Forelimb muscle (tissue), 1 donor: ENCODE results near the gene AFDN. TPM values are rescaled to one million over a fixed set of nuclear protein-coding genes. Genes with fewer than 3 reads are reported as not detected.

ENCODE experiments used
- DNase-seq: peaks from one replicate; pipeline ENCODE4 v3.0.0-alpha.2; 2013; ENCODE audit warnings: low read depth
- polyA plus RNA-seq: library from polyadenylated mRNA; unstranded; fragments of 120-200 nt; gene quantifications from one replicate; pipeline ENCODE4 v1.2.1, GENCODE V29; 2013; ENCODE audit not compliant: insufficient read length

Gene AFDN
- polyA plus RNA-seq, 1 donor = 45.7 TPM

GRCh38 chr6:167979436-167980139 lies 152.9 kb downstream of the AFDN start:
- DNase-seq = no peak

DNA sequence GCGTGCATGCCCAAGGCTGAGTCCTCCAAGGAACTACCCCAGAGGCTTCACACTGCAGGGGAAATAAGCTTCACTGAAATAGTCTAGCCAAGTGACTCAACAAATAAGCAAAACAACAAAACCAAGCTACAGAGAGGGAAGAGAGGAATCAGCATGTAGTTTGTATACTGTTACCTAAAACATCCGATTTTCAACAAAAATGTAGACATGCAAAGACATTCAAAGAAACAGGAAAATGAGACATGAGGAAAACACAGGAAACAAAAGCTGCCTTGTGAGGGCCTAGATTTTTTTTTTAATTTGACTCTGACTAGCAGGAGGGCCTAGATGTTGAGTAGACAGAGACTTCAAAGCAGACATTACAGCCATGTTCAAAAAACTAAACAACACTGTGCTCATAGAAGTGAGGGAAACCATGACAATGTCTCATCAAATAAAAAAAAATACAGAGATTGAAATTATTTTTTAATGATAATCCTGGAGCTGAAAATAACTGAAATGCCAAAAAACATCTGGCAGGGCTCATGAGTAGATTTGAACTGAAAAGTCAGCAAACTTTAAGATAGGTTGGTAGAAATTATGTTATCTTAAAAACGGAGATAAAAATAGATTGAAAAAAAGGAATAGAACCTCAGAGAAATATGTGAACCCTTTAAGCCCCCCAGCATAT lies 154.3 kb downstream of the AFDN start:
- DNase-seq = no peak

GRCh38 chr6:167981916-167982462 lies 155.3 kb downstream of the AFDN start:
- DNase-seq = no peak

- no peak for DNase-seq
Observed at GRCh38 chr6:167984144-167984719, 157.5 kb downstream of the AFDN start.

GRCh38 chr6:167984876-167985604 lies 158.3 kb downstream of the AFDN start:
- DNase-seq = no peak

DNA sequence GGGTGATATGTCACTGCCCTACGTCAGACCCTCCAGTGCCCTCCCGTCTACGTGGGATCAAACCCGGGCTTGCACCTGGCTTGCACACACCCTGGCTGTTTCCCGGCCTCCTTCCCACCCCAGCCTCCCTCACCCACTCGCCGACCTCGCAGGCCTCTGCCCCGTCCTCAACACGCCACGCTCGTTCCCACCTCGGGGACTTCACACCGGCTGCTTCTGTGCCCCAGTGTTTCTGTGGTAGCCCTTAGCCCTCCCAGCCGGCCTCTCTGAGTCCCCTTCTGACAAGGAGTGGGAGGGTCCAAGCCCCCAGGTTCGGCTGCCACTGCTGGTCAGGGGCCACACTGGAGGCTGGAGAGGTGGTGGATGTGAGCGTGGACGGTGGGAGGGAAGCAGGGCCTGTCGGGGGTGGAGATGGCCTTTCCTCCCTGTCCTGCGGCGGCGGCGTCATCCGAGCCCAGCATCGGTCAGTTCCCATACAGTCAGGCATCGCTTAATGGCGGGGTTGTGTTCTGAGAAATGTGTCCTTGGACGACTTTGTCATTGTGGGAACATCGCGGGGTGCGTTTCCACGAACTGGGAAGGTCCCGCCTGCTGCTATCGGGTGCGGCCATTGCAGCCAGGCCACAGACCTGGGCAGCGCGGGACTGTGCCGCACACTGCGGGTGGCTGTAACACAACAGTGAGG lies 159.3 kb downstream of the AFDN start:
- no peak for DNase-seq

DNA sequence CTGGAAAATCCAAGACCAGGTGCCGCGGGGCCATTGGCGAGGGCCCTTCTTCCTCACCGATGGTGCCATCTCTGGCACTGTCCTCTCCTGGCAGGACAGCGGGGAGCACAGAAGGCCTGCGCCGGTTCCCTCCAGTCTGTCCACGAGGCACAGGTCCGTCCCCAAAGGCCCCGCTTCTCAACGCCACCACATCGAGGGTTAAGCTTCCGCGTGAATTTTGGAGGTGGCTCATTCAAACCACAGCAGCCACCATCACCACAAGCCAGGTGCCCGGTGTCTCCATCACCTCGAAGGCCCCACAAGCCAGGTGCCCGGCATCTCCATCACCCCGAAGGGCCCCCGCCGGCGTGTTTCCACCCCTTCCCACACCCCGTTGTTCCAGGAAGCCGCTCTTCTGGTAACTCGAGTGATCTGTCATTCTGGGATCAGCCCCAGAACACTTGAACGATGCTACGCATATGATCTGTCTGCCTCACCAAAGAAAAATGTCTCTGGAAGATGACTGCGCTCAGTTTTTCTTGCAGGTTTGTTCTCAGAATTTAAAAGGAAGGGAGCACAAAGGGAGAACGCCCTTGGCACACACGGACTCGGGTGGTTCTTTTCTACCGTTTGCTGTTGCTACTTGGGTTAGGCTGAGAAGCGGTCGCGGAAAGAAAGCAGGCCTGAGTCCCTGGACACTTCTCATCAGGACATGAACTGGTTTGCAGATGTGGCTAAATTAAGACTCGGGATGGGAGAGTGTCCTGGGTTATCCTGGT lies 160.9 kb downstream of the AFDN start:
- no peak for DNase-seq

DNA sequence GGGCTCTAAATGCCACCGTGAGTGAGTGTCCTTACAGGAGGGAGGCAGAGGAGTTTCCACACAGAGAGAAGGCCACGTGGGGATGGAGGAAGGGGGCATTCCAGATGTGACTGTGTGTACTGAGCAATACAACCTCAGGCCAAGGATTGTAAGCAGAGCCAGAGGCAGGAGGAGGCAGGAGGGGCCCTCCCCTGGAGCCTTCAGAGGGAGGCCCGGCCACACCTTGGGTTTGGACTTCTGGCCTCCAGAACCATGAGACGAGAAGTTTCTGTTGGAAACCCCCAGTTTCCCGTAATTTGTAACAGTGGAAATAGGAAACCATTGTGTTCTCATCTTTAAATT lies 161.4 kb downstream of the AFDN start:
- DNase-seq = no peak

- DNase-seq = no peak
Observed at GRCh38 chr6:167988945-167989841, 162.5 kb downstream of the AFDN start.

DNA sequence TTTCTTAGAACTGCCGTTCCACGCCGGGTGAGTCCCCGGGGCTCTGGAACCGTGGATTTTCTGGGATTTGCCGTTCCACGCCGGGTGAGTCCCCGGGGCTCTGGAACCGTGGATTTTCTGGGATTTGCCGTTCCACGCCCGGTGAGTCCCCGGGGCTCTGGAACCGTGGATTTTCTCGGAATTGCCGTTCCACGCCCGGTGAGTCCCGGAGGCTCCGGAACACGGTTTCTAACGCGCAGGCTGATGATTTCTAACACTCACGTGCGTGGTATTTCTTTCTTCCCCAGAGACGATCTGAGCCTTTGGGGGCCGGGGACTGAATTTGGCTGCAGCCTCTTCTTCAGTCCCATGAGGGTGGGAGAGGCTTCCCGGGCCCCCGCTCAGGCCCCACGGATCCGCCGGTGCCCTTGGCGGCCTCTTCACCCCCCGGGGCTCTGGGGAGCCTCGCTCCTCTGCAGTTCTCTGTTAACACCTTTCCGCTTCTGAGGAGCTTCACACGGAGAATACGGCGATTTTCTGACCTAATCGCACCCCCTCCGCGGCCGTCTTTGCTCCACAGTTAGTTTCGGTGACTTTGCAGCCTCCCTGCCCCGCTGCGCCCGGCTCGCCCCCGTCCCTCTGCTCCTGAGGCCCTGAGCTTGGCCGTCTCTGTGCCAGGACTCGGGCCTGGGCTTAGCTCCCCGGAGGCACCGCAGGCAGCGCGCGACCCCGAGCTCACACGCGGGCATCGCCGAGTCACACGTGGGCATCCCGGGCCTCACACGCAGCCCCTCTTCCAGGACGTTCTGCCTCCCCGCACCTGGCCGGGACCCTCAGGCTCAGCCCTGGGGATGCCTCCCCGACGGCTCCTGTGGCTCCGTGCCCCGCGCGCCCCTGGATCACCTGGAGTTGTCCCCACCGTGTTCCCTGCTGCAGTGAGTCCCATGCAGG lies 163.6 kb downstream of the AFDN start:
- no peak for DNase-seq

GRCh38 chr6:167993169-167993568 lies 166.5 kb downstream of the AFDN start:
- DNase-seq = no peak

- no peak for DNase-seq
Observed at GRCh38 chr6:167993831-167994230, 167.1 kb downstream of the AFDN start.

GRCh38 chr6:167995302-167995701 lies 168.6 kb downstream of the AFDN start:
- no peak for DNase-seq

DNA sequence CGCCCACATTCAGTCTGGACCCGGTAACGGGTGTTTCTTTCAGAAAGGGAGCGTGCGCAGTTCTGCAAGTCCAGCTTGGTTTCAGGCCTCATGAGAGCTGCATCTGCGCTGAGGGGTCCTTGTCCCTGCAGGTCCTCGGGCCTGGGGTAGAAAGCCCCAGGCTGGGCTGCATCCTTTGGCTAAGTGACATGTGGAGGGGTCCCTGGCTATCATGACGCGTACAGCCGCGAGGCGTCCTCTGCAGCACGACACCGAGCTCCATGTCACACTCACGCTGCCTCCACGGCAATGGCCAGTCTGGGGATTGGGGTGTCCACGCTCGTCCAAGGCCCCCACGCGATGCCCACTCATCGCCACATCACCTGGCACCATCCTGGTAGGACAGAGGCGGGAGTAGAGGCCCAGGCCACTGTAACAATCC lies 169.0 kb downstream of the AFDN start:
- no peak for DNase-seq

DNA sequence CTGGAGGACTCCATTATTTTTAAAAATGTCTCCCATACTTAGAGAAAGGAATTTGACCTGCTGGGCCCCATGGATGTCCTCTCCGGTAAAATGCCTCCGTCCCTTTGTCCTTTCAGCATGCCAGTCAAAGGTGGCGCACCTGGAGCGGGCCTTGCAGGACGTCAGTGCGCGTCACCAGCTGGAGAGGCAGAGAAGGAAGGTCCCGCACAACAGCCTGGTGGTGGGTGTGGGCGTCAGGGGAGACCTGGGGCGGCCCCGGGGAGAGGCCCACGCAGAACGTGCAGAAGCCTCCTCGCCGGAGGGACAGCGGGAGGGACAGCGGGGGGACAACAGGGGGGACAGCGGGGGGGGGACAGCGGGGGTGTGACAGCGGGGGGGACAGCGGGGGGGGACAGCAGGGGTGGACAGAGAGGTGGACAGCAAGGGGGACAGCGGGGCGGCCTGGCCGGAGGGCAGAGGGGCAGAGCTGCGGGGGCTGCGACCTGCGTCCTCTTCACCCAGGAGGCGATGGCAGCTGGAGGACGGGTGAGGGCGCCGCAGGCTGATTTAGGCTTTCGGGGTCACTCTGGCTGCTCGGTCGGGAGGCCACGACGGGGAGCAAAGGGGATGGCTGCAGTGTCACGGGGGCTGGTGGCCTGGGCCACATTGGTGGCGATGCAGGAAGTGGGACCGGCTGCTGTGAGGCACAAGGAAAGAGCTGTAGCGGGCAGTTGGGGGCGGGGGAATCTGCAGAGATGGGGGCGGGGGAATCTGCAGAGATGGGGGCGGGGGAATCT lies 169.9 kb downstream of the AFDN start:
- no peak for DNase-seq

GRCh38 chr6:167997642-167998041 lies 170.9 kb downstream of the AFDN start, which contains the start of gene KIF25:
TSS of gene KIF25 (plus strand) at chr6:167997671. CDS start at chr6:168029586, 31,915 bp downstream.
- no peak for DNase-seq

GRCh38 chr6:167998215-167998614 lies 171.5 kb downstream of the AFDN start:
- DNase-seq = no peak
